ENCODE data around the gene GLIS1. TPM values are rescaled to one million over a fixed set of nuclear protein-coding genes. Genes with fewer than 3 reads are reported as not detected.

Gene GLIS1
- total and polyA plus RNA-seq, 2 experiments from 2014 or later = 0.13 to 1.3 TPM

DNA sequence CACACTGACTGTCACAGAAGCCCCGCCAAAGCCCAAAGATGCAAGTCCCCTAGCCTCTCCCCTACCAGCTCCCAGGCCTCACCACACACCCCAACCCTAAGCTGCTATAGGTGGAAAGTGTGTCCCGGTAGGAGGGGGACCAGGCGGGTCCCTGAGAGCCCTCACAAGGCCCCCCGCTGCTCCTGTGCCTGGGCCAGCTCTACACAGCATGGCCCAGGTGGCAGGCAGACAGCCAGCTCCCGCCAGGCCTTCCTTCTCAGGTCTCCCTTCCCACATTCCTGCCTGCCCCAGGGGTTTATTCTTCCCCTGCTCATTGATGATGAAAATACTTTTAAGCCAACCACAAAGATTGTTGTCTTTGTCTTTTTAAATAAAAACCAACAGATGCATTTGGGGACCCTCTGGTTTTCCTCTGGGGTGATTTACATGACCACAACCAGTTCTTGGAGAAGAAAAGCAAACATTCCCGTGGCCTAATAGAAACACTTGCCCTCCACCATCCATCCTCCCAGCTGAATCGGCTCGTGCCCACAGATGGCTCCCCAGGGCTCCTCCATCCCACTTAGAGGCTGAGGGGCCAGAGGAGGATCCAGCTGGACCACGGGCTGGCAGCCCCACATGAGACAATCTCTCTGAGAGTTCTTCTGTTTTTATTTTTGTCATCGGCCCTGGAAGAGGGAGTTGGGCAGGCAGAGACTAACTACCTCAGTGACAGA is 186.7 kb downstream of the GLIS1 start:
- Histone ChIP-seq H4K20me1 (ENCODE audit: insufficient read depth, poor library complexity, severe bottlenecking) (no peaks in the 10 kb centered on the region), H3K4me2 (no peak overlapping the region), H3K4me3 (no peak overlapping the region), H2AFZ (no peak overlapping the region), H3K27me3 (no peaks in the 10 kb centered on the region), H3K4me1 (ENCODE audit: insufficient read depth) (no peaks in the 10 kb centered on the region), H3K36me3 (replicated peaks; ENCODE audit: insufficient read depth, low read depth) (no peaks in the 10 kb centered on the region), H3K9me3 (ENCODE audit: low read depth) (no peaks in the 10 kb centered on the region), H3K9me2 (replicated peaks; ENCODE audit: insufficient read depth) (no peaks in the 10 kb centered on the region), H3K79me2 (no peaks in the 10 kb centered on the region), H3K27ac (no peak overlapping the region)
- WGBS (ENCODE audit: low lambda C conversion rate, missing lambda C conversion rate) = 69% methylated on average over 10 of the region's 10 CpGs
- no peak for TF ChIP-seq EZH2phosphoT487 (IDR thresholded peaks at IDR 0.05; ENCODE audit: low read depth, severe bottlenecking, unreplicated experiment)
- no peak for DNase-seq (ENCODE audit: low spot score)

- no peak for DNase-seq (ENCODE audit: low spot score)
- Histone ChIP-seq H3K4me3 (no peak overlapping the region), H3K27me3 (no peaks in the 10 kb centered on the region), H3K27ac (no peak overlapping the region), H3K4me1 (ENCODE audit: insufficient read depth) (no peaks in the 10 kb centered on the region), H2AFZ (no peak overlapping the region), H3K9me2 (replicated peaks; ENCODE audit: insufficient read depth) (no peaks in the 10 kb centered on the region), H4K20me1 (ENCODE audit: insufficient read depth, poor library complexity, severe bottlenecking) (no peaks in the 10 kb centered on the region), H3K79me2 (no peaks in the 10 kb centered on the region), H3K9me3 (ENCODE audit: low read depth) (no peaks in the 10 kb centered on the region), H3K4me2 (no peak overlapping the region), H3K36me3 (replicated peaks; ENCODE audit: insufficient read depth, low read depth) (no peaks in the 10 kb centered on the region)
- TF ChIP-seq EZH2 (IDR thresholded peaks at IDR 0.05; ENCODE audit: borderline replicate concordance) (no peak), EZH2phosphoT487 (IDR thresholded peaks at IDR 0.05; ENCODE audit: low read depth, severe bottlenecking, unreplicated experiment) (no peak), CTCF (IDR thresholded peaks at IDR 0.05; ENCODE audit: poor library complexity) (no peak)
- 80% methylated on average over 8 of the region's 8 CpGs for WGBS (ENCODE audit: low lambda C conversion rate, missing lambda C conversion rate)
Observed at GRCh38 chr1:53551428-53551995, 187.5 kb downstream of the GLIS1 start.

GRCh38 chr1:53550201-53550741 is 188.7 kb downstream of the GLIS1 start:
- no peak for DNase-seq (ENCODE audit: low spot score)
- TF ChIP-seq EZH2phosphoT487 (IDR thresholded peaks at IDR 0.05; ENCODE audit: low read depth, severe bottlenecking, unreplicated experiment) = no peak
- no peak for TF ChIP-seq EZH2 (IDR thresholded peaks at IDR 0.05; ENCODE audit: borderline replicate concordance)
- no peak for TF ChIP-seq CTCF (IDR thresholded peaks at IDR 0.05; ENCODE audit: poor library complexity)
- no peaks in the 10 kb centered on the region for H3K4me1 ChIP-seq (ENCODE audit: insufficient read depth)
- no peaks in the 10 kb centered on the region for H3K9me2 ChIP-seq (replicated peaks; ENCODE audit: insufficient read depth)
- no peaks in the 10 kb centered on the region for H3K9me3 ChIP-seq (ENCODE audit: low read depth)
- no peaks in the 10 kb centered on the region for H3K79me2 ChIP-seq
- no peaks in the 10 kb centered on the region for H3K27me3 ChIP-seq
- WGBS (ENCODE audit: low lambda C conversion rate, missing lambda C conversion rate) = 89% methylated on average over 7 of the region's 7 CpGs
- H2AFZ ChIP-seq = no peak overlapping the region
- no peaks in the 10 kb centered on the region for H4K20me1 ChIP-seq (ENCODE audit: insufficient read depth, poor library complexity, severe bottlenecking)
- no peak overlapping the region for H3K4me2 ChIP-seq
- no peak overlapping the region for H3K4me3 ChIP-seq
- H3K27ac ChIP-seq = no peak overlapping the region
- H3K36me3 ChIP-seq (replicated peaks; ENCODE audit: insufficient read depth, low read depth) = no peaks in the 10 kb centered on the region

- TF ChIP-seq EZH2phosphoT487 (IDR thresholded peaks at IDR 0.05; ENCODE audit: low read depth, severe bottlenecking, unreplicated experiment) (no peak), CTCF (IDR thresholded peaks at IDR 0.05; ENCODE audit: poor library complexity) (no peak), EZH2 (IDR thresholded peaks at IDR 0.05; ENCODE audit: borderline replicate concordance) (no peak)
- no peak overlapping the region for H3K4me3 ChIP-seq
- no peaks in the 10 kb centered on the region for H3K36me3 ChIP-seq (replicated peaks; ENCODE audit: insufficient read depth, low read depth)
- no peak for DNase-seq (ENCODE audit: low spot score)
- no peaks in the 10 kb centered on the region for H3K27me3 ChIP-seq
- H3K79me2 ChIP-seq = no peaks in the 10 kb centered on the region
- H4K20me1 ChIP-seq (ENCODE audit: insufficient read depth, poor library complexity, severe bottlenecking) = no peaks in the 10 kb centered on the region
- H3K4me1 ChIP-seq (ENCODE audit: insufficient read depth) = no peaks in the 10 kb centered on the region
- H3K27ac ChIP-seq = no peak overlapping the region
- no peak overlapping the region for H3K4me2 ChIP-seq
- no peak overlapping the region for H2AFZ ChIP-seq
- H3K9me3 ChIP-seq (ENCODE audit: low read depth) = no peaks in the 10 kb centered on the region
- H3K9me2 ChIP-seq (replicated peaks; ENCODE audit: insufficient read depth) = no peaks in the 10 kb centered on the region
- WGBS (ENCODE audit: low lambda C conversion rate, missing lambda C conversion rate) = 98% methylated on average over 3 of the region's 3 CpGs
Observed at GRCh38 chr1:53549781-53550180, 189.2 kb downstream of the GLIS1 start.
